Measurements from ENCODE around the gene IL17RA.

GRCh38 chr22:17131686-17132085, 46.9 kb downstream of the IL17RA start:
- TF ChIP-seq CTCF (IDR thresholded peaks at IDR 0.05) (no peak), REST (IDR thresholded peaks at IDR 0.05; ENCODE audit: insufficient read depth in 1 of 2, low read depth in 2 of 2, low read length in 1 of 2) (no peak), POLR2AphosphoS5 (IDR thresholded peaks at IDR 0.05; ENCODE audit: low read depth, low read length) (no peak), SIN3A (IDR thresholded peaks at IDR 0.05; ENCODE audit: borderline replicate concordance, insufficient read depth, low read depth, low read length) (no peak)

Data from Panc1 (cell line).